Ectodermal cell (in vitro differentiated cells): ENCODE results near the gene CNDP1.
A peak's percentile ranks its signal among the peaks of the same experiment; 100 is the strongest.

Source experiments
- H3K27ac ChIP-seq: 2 replicates; pipeline ENCODE4 v1.7.0; 2013; ENCODE audit warnings: mild to moderate bottlenecking, low read depth, low read length; ENCODE audit not compliant: insufficient read depth, poor library complexity, severe bottlenecking
- H3K27me3 ChIP-seq: 2 replicates; pipeline ENCODE4 v1.7.0; 2013; ENCODE audit warnings: mild to moderate bottlenecking, low read length; ENCODE audit not compliant: insufficient read depth, control insufficient read depth, poor library complexity, severe bottlenecking
- H3K36me3 ChIP-seq: one replicate; pipeline ENCODE4 v1.7.0; 2013; ENCODE audit warnings: low read length; ENCODE audit not compliant: control insufficient read depth, insufficient read depth
- H3K4me1 ChIP-seq: one replicate; pipeline ENCODE4 v1.7.0; 2013; ENCODE audit warnings: low read length; ENCODE audit not compliant: control insufficient read depth, insufficient read depth
- H3K4me3 ChIP-seq: 2 replicates; pipeline ENCODE4 v1.7.0; 2013; ENCODE audit warnings: low read depth, low read length, control low read depth; ENCODE audit not compliant: insufficient read depth
- H3K9me3 ChIP-seq: 2 replicates; pipeline ENCODE4 v1.7.0; 2013; ENCODE audit warnings: mild to moderate bottlenecking, low read length, moderate library complexity; ENCODE audit not compliant: control insufficient read depth
- WGBS, 2 experiments: methylation state at CpG; one replicate each; pipeline ENCODE4 v1.1.7; 2013; ENCODE audit warnings: missing lambda C conversion rate in 2 of 2; 5-methylcytosine and 5-hydroxymethylcytosine counted together

CNDP1 gene

GRCh38 chr18:74574916-74575315 lies 40.6 kb downstream of the CNDP1 start:
- Histone ChIP-seq H3K9me3 (no peaks in the 10 kb centered on the region), H3K27ac (no peak overlapping the region), H3K4me3 (no peak overlapping the region), H3K36me3 (no peaks in the 10 kb centered on the region), H3K4me1 (no peaks in the 10 kb centered on the region), H3K27me3 (no peaks in the 10 kb centered on the region)
- 87 to 90% methylated on average over 2 of the region's 2 CpGs for WGBS, 2 experiments

- H3K4me1 ChIP-seq = no peaks in the 10 kb centered on the region
- no peak overlapping the region for H3K4me3 ChIP-seq
- no peaks in the 10 kb centered on the region for H3K9me3 ChIP-seq
- H3K27me3 ChIP-seq = no peaks in the 10 kb centered on the region
- H3K36me3 ChIP-seq = no peaks in the 10 kb centered on the region
- 68 to 74% methylated on average over 5 of the region's 5 CpGs for WGBS, 2 experiments
- H3K27ac ChIP-seq = no peak overlapping the region
Measured at GRCh38 chr18:74577019-74577418, 42.7 kb downstream of the CNDP1 start.

- 42 to 48% methylated on average over 8 of the region's 8 CpGs for WGBS, 2 experiments
- peaks cover 2% of the 10 kb centered on the region for H3K27me3 ChIP-seq
- no peak overlapping the region for H3K27ac ChIP-seq
- H3K4me3 ChIP-seq = no peak overlapping the region
- H3K9me3 ChIP-seq = no peaks in the 10 kb centered on the region
- no peaks in the 10 kb centered on the region for H3K4me1 ChIP-seq
- H3K36me3 ChIP-seq = no peaks in the 10 kb centered on the region
Measured at GRCh38 chr18:74579496-74580065, 45.3 kb downstream of the CNDP1 start.

- H3K4me3 ChIP-seq = no peak overlapping the region
- no peaks in the 10 kb centered on the region for H3K4me1 ChIP-seq
- H3K27ac ChIP-seq = no peak overlapping the region
- no peaks in the 10 kb centered on the region for H3K36me3 ChIP-seq
- H3K9me3 ChIP-seq = no peaks in the 10 kb centered on the region
- WGBS, 2 experiments = 92 to 95% methylated on average over 6 of the region's 6 CpGs
- H3K27me3 ChIP-seq = peaks cover 3% of the 10 kb centered on the region
Measured at GRCh38 chr18:74582642-74583041, 48.3 kb downstream of the CNDP1 start.

- no peaks in the 10 kb centered on the region for H3K9me3 ChIP-seq
- H3K36me3 ChIP-seq = no peaks in the 10 kb centered on the region
- H3K4me1 ChIP-seq = no peaks in the 10 kb centered on the region
- WGBS, 2 experiments = 86 to 89% methylated on average over 8 of the region's 8 CpGs
- H3K4me3 ChIP-seq = no peak overlapping the region
- H3K27ac ChIP-seq = no peak overlapping the region
- peaks cover 7% of the 10 kb centered on the region for H3K27me3 ChIP-seq
Measured at GRCh38 chr18:74587441-74587840, 53.1 kb downstream of the CNDP1 start.

GRCh38 chr18:74589021-74589420 lies 54.7 kb downstream of the CNDP1 start:
- no peaks in the 10 kb centered on the region for H3K36me3 ChIP-seq
- H3K4me1 ChIP-seq = no peaks in the 10 kb centered on the region
- H3K27ac ChIP-seq = no peak overlapping the region
- peaks cover 7% of the 10 kb centered on the region for H3K27me3 ChIP-seq
- H3K4me3 ChIP-seq = no peak overlapping the region
- no peaks in the 10 kb centered on the region for H3K9me3 ChIP-seq
- 73 to 77% methylated on average over 6 of the region's 6 CpGs for WGBS, 2 experiments

- Histone ChIP-seq H3K36me3 (no peaks in the 10 kb centered on the region), H3K4me3 (no peak overlapping the region), H3K4me1 (no peaks in the 10 kb centered on the region), H3K9me3 (no peaks in the 10 kb centered on the region), H3K27ac (no peak overlapping the region), H3K27me3 (peaks cover 4% of the 10 kb centered on the region)
- WGBS, 2 experiments = 86 to 91% methylated on average over 3 of the region's 3 CpGs
Measured at GRCh38 chr18:74589811-74590210, 55.5 kb downstream of the CNDP1 start.

- H3K27me3 ChIP-seq = peaks cover 4% of the 10 kb centered on the region
- no peak overlapping the region for H3K4me3 ChIP-seq
- WGBS, 2 experiments = 90% methylated on average over 1 of the region's 1 CpG; no CpG with 5 or more reads in 1 of the 2 experiments
- no peaks in the 10 kb centered on the region for H3K9me3 ChIP-seq
- no peaks in the 10 kb centered on the region for H3K36me3 ChIP-seq
- H3K4me1 ChIP-seq = no peaks in the 10 kb centered on the region
- no peak overlapping the region for H3K27ac ChIP-seq
Measured at GRCh38 chr18:74590671-74591070, 56.4 kb downstream of the CNDP1 start.

- no peaks in the 10 kb centered on the region for H3K36me3 ChIP-seq
- no peak overlapping the region for H3K27ac ChIP-seq
- H3K27me3 ChIP-seq = no peaks in the 10 kb centered on the region
- H3K4me3 ChIP-seq = no peak overlapping the region
- peaks cover 5% of the 10 kb centered on the region for H3K4me1 ChIP-seq
- no peaks in the 10 kb centered on the region for H3K9me3 ChIP-seq
Measured at GRCh38 chr18:74595431-74595830, 61.1 kb downstream of the CNDP1 start.

GRCh38 chr18:74597034-74597661 lies 62.8 kb downstream of the CNDP1 start:
- peak overlapping the region; percentile 68 for H3K4me3 ChIP-seq
- no peaks in the 10 kb centered on the region for H3K27me3 ChIP-seq
- WGBS, 2 experiments = 2% methylated on average over 41 of the region's 41 CpGs
- H3K27ac ChIP-seq = peak overlapping the region; percentile 17
- no peaks in the 10 kb centered on the region for H3K9me3 ChIP-seq
- H3K36me3 ChIP-seq = no peaks in the 10 kb centered on the region
- H3K4me1 ChIP-seq = peaks cover 5% of the 10 kb centered on the region
